GM23338 (cell line): ENCODE results near the gene ATP8B4.
"Not testable (repeated sequence)": the region's sequence is repeated elsewhere in the genome, so short reads cannot be mapped to it uniquely, and the experiment has no call there.

Experiments used
- CTCF ChIP-seq, 2 experiments: fragments of 200-600 bp in 1 of 2; sonication (generic) in 1 of 2; conservative IDR thresholded peaks; 2 replicates each; pipeline versions ENCODE4 v1.5.1 to v1.6.1; 2016 to 2017; ENCODE audit warnings: antibody characterized with exemption in 2 of 2, low read depth in 2 of 2, mild to moderate bottlenecking in 2 of 2, moderate library complexity in 1 of 2
- EZH2 ChIP-seq: fragments of 200-600 bp; sonication (generic); IDR thresholded peaks from one replicate; pipeline ENCODE4 v1.8.0; 2017; ENCODE audit warnings: antibody characterized with exemption, mild to moderate bottlenecking, low read depth; ENCODE audit not compliant: unreplicated experiment
- JUNB ChIP-seq: IDR thresholded peaks from one replicate; pipeline ENCODE4 v1.6.1; 2016; ENCODE audit warnings: antibody characterized with exemption; ENCODE audit not compliant: unreplicated experiment
- POLR2AphosphoS5 ChIP-seq: IDR thresholded peaks from 2 replicates; pipeline ENCODE4 v1.6.1; 2016; ENCODE audit warnings: antibody characterized with exemption, low read depth

GRCh38 chr15:50158236-50158635 is 39.2 kb upstream of the ATP8B4 start:
- not testable (repeated sequence) for TF ChIP-seq JUNB; POLR2AphosphoS5; CTCF (conservative IDR thresholded peaks at IDR 0.05; ENCODE audit: low read depth in 2 of 2); EZH2
